Stimulated activated CD8-positive, alpha-beta memory T cell treated with anti-CD3 and anti-CD28 coated beads, Interleukin-4, amount 100 ng/mL, for 1 hour (primary cell): ENCODE results near the gene ACTN3.
"Not testable (repeated sequence)": the region's sequence is repeated elsewhere in the genome, so short reads cannot be mapped to it uniquely, and the experiment has no call there.

Source experiments
- DNase-seq, 2 donors: peaks; one replicate each; pipeline ENCODE4 v3.0.0-alpha.2; 2020; ENCODE audit warnings: low read depth in 2 of 2, low spot score in 1 of 2

Gene ACTN3

DNA sequence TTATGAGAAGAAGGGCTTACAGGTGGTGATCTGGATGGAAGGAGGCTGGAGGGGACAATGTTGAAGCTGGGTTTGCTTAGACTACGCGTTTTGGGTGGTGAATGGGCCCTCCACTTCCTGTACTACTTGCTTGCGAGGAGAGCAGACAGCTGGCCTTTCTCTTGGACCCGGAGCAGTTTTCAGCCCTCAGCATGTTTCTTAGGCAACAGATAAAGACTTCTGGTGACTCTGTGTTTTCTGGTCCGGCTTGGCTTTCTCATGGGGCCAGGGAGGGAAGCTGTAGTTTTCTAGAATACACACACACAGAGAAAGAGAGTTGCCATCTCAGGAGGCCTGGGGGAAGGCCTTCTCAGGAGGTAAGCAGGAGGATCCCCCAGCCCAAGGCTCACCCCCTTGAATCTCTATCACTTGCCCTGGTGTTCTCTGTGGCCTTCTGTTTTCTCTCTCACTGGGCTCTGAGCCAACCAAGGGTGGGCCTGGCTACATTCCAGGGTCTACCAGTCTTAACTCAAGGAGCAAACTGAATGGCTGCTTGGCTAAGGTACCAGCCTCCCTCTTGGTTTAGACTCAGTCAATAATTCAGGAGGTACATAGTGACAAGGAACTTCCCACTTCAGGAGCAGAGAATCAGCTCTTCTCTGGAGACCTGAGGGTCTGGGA lies 48.7 kb downstream of the ACTN3 start:
- no peak for DNase-seq

DNA sequence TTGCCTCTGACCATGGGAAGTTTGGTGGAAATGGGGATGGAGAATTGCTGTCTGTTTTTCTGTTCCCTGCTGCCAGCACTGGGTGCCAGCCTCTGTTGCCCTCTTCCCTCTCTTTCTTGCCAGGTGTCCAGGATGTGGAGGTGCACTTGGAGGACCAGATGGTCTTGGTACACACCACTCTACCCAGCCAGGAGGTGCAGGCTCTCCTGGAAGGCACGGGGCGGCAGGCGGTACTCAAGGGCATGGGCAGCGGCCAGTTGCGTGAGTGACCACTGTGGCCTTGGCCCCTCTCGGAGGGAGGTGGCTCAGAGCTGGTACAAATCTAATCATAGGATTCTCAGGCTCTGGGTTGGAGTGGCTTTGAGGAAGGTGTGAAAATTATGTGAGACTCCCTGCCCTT lies 52.3 kb downstream of the ACTN3 start:
- no peak for DNase-seq

DNA sequence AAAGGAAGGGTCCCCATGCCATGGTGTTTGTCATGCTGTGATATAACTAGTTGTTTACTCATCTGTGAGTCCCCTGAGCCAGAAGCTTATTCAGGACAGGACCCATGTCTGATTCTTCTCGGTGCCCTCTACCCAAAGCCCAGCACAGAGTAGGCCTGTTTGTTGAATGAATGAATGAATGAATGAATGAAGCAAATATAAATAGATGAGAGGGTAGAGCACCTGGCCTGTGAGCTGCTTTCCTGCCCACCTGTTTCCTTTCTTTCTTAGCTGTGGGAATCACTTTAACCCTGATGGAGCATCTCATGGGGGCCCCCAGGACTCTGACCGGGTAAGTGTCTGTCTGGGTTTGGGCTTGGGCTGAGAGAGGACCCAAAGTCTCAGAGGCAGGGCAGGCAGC lies 53.5 kb downstream of the ACTN3 start:
- DNase-seq: no peak

DNA sequence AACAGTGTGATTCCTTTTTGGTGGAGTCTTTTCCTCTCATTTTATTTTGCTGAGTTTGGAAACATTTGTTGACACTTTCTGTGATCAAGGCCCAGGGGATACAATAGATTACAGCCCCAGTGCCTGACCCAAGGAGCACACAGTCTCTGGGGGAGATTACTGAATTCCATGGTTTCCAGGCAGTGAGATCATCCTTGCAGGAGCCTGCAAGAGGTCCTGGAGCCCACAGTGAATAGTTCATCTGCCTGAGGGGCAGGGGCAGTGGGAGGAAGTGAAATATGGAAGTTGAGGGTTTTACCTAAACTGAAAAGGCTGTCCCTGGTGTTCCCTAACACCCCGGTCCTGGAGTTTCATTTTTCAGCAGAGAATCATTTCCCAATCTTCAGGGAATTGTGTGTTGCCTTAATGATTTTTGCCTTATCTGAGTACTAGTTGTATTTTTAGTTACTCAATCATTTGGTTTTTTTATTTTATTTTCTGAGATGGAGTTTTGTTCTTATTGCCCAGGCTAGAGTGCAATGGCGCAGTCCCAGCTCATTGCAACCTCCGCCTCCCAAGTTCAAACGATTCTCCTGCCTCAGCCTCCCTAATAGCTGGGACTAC lies 54.0 kb downstream of the ACTN3 start:
- no peak for DNase-seq

DNA sequence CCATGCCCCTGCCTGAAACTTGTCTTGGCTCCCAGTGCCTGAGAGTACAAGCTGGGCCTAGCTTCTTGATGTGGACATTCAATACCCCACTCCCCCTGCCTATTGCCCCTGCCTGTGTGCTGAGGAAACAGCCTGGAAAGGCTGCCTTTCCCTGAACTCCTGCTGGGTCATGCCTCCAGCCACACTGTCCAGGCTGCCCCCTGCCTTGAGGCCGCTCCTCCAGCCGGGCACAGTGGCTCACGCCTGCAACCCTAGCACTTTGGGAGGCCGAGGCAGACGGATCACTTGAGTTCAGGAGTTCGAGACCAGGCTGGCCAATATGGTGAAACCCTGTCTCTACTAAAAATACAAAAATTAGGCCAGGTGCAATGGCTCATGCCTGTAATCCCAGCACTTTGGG lies 56.4 kb downstream of the ACTN3 start:
- no peak for DNase-seq

DNA sequence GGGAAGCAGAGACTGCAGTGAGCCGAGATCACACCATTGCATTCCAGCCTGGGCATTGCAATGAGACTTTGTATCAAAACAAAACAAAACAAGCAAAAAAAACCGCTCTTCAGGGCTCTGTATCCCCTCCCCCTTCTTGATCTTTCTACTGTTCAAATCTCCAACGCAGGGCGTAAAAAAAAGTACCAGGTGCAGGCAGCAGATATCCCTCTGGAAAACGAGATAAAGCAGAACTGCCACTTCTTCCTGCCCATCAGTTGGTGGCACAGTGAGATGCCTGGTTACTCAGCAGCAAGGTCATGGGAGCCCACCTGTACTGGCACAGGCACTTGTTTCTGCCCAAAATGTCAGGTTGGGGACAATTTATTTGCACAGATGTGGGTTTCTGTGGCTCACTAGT lies 57.5 kb downstream of the ACTN3 start:
- DNase-seq: no peak

DNA sequence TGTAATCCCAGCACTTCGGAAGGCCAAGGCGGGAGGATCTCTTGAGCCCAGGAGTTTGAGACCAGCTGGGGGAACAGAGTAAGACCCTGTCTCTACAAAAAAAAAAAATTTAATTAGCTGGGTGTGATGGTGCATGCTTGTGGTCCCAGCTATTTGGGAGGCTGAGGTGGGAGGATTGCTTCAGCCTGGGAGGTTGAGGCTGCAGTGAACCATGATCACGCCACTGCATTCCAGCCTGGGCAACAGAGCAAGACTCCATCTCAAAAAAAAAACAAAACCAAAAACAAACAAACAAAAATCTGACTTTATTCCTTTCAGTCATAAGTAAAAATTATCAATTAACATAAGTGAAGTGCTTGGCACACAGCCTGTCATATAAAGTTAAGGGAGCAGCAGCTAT lies 59.9 kb downstream of the ACTN3 start:
- DNase-seq: not testable (repeated sequence)

DNA sequence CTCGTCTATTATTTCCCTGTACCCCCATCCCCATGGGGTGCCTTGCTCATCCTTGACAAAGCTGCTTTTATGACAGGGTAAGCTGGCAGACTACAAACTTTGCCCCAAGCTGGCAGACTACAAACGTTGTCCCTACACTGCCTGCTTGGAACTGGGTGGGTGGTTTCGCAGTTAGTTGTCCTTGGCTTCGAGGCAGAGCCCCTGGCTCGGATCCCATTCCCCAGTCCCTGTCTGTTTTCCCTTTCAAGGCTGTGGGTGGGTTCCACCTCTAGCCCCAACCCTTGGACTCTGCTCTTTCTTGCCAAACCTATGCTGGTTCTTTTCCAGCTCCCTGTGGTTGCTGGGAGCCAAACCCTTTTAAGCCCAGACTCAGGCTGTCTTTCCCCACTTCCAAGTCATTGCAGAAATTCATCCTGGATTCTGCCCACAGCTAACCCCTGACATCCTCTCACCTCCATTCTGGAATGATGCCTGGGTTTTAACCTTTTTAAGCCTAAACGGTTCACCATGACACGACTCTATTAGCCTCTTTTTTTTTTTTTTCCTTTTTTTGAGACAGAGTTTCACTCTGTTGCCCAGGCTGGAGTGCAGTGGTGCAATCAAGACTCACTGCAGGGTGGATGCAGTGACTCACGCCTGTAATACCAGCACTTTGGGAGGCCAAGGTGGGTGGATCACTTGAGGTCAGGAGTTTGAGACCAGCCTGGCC lies 60.6 kb downstream of the ACTN3 start:
- no peak for DNase-seq

DNA sequence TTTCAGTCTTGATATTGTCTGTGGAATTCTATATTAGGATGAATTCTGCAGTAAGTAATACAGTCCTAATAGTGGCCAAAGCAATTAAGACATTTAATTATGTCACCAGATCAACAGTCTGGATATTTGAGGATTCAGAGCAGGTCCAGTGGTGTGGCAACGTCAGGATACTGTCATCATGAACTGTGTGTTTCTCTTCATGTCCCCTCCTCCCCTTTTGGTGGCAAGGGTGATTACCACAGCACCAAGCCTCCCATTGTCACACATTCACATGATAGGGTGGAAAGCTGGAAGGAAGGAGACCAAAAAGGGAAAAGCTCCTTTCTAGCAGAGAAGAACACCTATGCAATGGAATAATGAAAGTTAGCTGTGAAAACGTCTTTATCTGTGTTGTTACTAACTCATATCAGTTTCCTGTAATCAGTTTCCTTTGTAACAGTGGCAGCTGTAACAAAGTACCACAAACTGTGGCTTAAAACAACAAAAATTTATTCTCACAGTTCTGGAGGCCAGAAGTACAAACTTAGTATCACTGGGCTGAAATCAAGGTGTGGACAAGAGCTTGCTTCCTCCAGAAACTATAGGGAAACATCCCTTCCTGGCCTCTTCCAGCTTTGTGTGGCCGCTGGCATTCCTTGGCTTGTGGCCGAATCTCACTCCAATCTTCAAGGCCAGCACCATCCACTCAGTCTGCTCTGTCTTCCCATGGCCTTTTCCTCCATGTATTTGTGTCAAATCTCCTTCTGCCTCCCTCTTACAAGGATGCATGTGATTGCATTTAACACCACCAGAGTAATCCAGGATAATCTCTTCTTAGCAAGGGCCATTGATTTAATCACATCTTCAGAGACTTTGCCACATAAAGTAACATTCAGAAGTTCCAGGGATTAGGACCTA lies 63.3 kb downstream of the ACTN3 start:
- no peak for DNase-seq

DNA sequence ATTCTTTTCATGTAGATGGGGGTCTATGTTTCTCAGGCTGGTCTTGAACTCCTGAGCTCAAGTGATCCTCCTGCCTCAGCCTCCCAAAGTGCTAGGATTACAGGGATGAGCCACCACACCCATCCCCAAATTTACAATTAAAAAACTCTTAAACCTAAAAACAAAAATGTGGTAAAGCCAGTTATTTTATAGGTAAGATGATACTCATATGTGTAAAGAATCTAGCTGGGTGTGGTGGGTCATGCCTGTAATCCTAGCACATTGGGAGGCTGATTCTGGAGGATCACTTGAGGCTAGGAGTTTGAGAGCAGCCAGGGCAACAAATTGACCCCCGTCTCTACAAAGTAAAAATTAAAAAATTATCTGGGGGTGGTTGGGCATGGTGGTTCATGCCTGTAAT lies 65.8 kb downstream of the ACTN3 start:
- DNase-seq: no peak
